IMR-90 (cell line): ENCODE data around the gene MEGF6.

Source experiments
- MAZ ChIP-seq: IDR thresholded peaks from 2 replicates; pipeline ENCODE4 v1.6.1; 2012; ENCODE audit warnings: low read depth, mild to moderate bottlenecking, low read length, improper control_type of control experiment, moderate library complexity, borderline replicate concordance
- POLR2A ChIP-seq: IDR thresholded peaks from 2 replicates; pipeline ENCODE4 v1.6.1; 2012; ENCODE audit warnings: mild to moderate bottlenecking, low read depth, low read length

- no peak for TF ChIP-seq MAZ
- TF ChIP-seq POLR2A: no peak
Measured at GRCh38 chr1:3472088-3472850, 139.0 kb downstream of the MEGF6 start.
